B cell (primary cell): Measurements from ENCODE around the gene ZNF683.

ENCODE experiments used
- CTCF ChIP-seq: fragments of 200-600 bp; IDR thresholded peaks from one replicate; pipeline ENCODE4 v1.8.0; 2022; ENCODE audit warnings: antibody characterized with exemption, mild to moderate bottlenecking
- EZH2 ChIP-seq: IDR thresholded peaks from 2 replicates; pipeline ENCODE4 v1.6.1; 2012; ENCODE audit warnings: borderline replicate concordance, low read depth, mild to moderate bottlenecking, moderate library complexity, low read length; ENCODE audit not compliant: insufficient read depth, poor library complexity, severe bottlenecking

GRCh38 chr1:26370591-26371382, 1.8 kb downstream of the ZNF683 start:
- no peak for TF ChIP-seq EZH2
- no peak for TF ChIP-seq CTCF
